Thoracic aorta (tissue), 2 donors: Measurements from ENCODE around the gene OR1J1. TPM values are rescaled to one million over a fixed set of nuclear protein-coding genes. Genes with fewer than 3 reads are reported as not detected.

Experiments
- ATAC-seq: fragments of 150-250 bp; one replicate; pipeline ENCODE4 v1.8.0; 2017; ENCODE audit warnings: low read depth; ENCODE audit not compliant: insufficient number of reproducible peaks, low FRiP score
- DNase-seq: peaks from one replicate; pipeline ENCODE4 v3.0.0-alpha.2; 2020; ENCODE audit warnings: low spot score
- H3K27ac ChIP-seq, 2 donors: fragments of 200-600 bp; sonication (generic); 1 replicate in 1 of 2; 2 replicates in 1 of 2; pipeline ENCODE4 v1.5.1; 2016; ENCODE audit warnings: mild to moderate bottlenecking in 2 of 2, moderate library complexity in 2 of 2
- H3K27me3 ChIP-seq: fragments of 200-600 bp; sonication (generic); replicated peaks from 2 replicates; pipeline ENCODE4 v1.6.0; 2016; ENCODE audit warnings: mild to moderate bottlenecking; ENCODE audit not compliant: insufficient read depth
- H3K36me3 ChIP-seq: fragments of 200-600 bp; sonication (generic); one replicate; pipeline ENCODE4 v1.5.1; 2016
- H3K4me1 ChIP-seq, 2 donors: fragments of 200-600 bp; sonication (generic); 1 replicate in 1 of 2; 2 replicates in 1 of 2; pipeline versions ENCODE4 v1.5.1 to v1.6.0; 2016; ENCODE audit warnings: low read depth in 2 of 2, mild to moderate bottlenecking in 1 of 2; ENCODE audit not compliant: control insufficient read depth in 1 of 2
- H3K4me3 ChIP-seq: fragments of 200-600 bp; sonication (generic); 2 replicates; pipeline ENCODE4 v1.5.1; 2016; ENCODE audit warnings: mild to moderate bottlenecking
- H3K9me3 ChIP-seq: fragments of 200-600 bp; sonication (generic); 2 replicates; pipeline ENCODE4 v1.5.1; 2016
- total RNA-seq, 2 donors: library from RNA; depleted of rRNA; stranded (reverse); fragments of >200 nt; gene quantifications; one replicate each; pipeline versions ENCODE4 v1.1.0 to v1.2.3, GENCODE V29; 2016
- TF ChIP-seq, protein P1 (sequence below): fragments of 200-600 bp; sonication (generic); IDR thresholded peaks from one replicate; pipeline ENCODE4 v1.5.1; 2019; ENCODE audit warnings: antibody characterized with exemption

OR1J1 gene, protein sequence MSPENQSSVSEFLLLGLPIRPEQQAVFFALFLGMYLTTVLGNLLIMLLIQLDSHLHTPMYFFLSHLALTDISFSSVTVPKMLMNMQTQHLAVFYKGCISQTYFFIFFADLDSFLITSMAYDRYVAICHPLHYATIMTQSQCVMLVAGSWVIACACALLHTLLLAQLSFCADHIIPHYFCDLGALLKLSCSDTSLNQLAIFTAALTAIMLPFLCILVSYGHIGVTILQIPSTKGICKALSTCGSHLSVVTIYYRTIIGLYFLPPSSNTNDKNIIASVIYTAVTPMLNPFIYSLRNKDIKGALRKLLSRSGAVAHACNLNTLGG
- not detected for total RNA-seq

DNA sequence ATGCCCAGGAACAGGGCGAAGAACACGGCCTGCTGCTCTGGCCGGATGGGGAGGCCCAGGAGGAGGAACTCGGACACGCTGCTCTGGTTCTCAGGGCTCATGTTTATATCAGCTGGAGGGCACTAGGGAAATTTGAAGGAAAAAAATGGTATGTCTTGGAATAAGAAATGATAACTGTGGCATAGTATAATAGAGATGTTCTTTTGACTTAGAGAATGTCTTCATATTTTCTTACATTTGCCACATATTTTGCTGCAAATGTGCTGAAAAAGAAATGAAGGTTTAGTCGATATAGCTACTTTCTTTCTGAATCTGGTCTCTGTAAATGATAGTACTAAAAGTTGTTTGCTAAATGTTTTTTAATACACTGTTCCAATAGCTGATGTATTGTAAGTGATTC is at the start of gene OR1J1:
Gene OR1J1 (minus strand): TSS at position 101 of the 400 bp plus-strand sequence. CDS start 0 bp downstream, at position 101.
- no peaks in the 10 kb centered on the region for H3K4me1 ChIP-seq
- H3K4me3 ChIP-seq = no peak within 1 kb of the TSS
- H3K27me3 ChIP-seq = no peaks in the 10 kb centered on the region
- no peak for DNase-seq
- H3K36me3 ChIP-seq = no peaks in the 10 kb centered on the region
- H3K9me3 ChIP-seq = no peaks in the 10 kb centered on the region
- no peak for ATAC-seq
- TF ChIP-seq, protein P1, sequence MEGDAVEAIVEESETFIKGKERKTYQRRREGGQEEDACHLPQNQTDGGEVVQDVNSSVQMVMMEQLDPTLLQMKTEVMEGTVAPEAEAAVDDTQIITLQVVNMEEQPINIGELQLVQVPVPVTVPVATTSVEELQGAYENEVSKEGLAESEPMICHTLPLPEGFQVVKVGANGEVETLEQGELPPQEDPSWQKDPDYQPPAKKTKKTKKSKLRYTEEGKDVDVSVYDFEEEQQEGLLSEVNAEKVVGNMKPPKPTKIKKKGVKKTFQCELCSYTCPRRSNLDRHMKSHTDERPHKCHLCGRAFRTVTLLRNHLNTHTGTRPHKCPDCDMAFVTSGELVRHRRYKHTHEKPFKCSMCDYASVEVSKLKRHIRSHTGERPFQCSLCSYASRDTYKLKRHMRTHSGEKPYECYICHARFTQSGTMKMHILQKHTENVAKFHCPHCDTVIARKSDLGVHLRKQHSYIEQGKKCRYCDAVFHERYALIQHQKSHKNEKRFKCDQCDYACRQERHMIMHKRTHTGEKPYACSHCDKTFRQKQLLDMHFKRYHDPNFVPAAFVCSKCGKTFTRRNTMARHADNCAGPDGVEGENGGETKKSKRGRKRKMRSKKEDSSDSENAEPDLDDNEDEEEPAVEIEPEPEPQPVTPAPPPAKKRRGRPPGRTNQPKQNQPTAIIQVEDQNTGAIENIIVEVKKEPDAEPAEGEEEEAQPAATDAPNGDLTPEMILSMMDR = no peak
- no peak within 1 kb of the TSS for H3K27ac ChIP-seq

DNA sequence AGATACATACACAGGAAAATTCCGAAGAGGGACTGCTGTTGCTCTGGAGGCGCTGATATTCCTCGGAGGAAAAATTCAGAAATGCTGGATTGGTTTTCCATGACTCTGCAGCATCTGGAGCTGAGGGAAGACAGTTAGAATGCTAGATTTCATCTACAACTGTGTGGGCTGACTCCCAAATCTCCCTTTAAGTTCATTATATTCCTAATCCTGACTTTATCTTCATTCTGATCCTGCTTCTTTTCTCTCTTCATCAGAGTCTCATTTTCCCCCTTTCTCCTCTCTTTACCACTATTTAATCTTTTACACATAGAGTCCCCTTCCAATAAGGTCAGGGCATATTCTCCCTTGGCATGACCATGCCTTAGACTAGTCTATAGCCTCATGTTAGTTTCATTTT is 49.5 kb upstream of the OR1J1 start, which contains the start of gene OR1N1:
Gene OR1N1 (minus strand): TSS at position 101 of the 400 bp plus-strand sequence. CDS start 0 bp downstream, at position 101.
- Histone ChIP-seq H3K27ac (no peak within 1 kb of the TSS), H3K4me1 (no peaks in the 10 kb centered on the region), H3K9me3 (no peaks in the 10 kb centered on the region), H3K36me3 (no peaks in the 10 kb centered on the region), H3K27me3 (no peaks in the 10 kb centered on the region), H3K4me3 (no peak within 1 kb of the TSS)
- TF ChIP-seq, protein P1 = no peak
- no peak for DNase-seq
- ATAC-seq = no peak

DNA sequence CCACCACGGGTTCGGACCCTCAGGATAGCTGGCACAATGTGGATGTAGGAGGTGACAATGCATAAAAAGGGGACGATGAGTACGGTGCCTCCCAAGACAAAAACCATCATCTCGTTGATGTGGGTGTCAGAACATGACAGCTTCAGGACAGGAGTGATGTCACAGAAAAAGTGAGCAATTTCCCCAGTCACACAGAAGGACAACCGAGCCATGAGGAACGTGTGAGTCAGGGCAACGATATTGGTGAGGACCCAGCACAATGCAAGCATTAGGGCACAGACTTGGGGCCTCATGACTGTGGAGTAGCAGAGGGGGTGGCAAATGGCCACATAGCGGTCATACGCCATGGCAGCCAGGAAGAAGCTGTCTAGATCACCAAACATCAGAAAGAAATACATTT is 48.9 kb upstream of the OR1J1 start:
- Histone ChIP-seq H3K36me3 (no peaks in the 10 kb centered on the region), H3K27ac (no peak overlapping the region), H3K27me3 (no peaks in the 10 kb centered on the region), H3K4me3 (no peak overlapping the region), H3K9me3 (no peaks in the 10 kb centered on the region), H3K4me1 (no peaks in the 10 kb centered on the region)
- TF ChIP-seq, protein P1 = no peak
- no peak for ATAC-seq
- DNase-seq = no peak

DNA sequence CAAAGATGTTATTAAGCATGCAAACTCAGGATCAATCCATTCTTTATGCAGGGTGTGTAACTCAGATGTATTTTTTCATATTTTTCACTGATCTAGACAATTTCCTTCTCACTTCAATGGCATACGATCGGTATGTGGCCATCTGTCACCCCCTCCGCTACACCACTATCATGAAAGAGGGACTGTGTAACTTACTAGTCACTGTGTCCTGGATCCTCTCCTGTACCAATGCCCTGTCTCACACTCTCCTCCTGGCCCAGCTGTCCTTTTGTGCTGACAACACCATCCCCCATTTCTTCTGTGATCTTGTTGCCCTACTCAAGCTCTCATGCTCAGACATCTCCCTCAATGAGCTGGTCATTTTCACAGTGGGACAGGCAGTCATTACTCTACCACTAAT is 41.6 kb upstream of the OR1J1 start:
- no peaks in the 10 kb centered on the region for H3K4me1 ChIP-seq
- no peaks in the 10 kb centered on the region for H3K36me3 ChIP-seq
- no peaks in the 10 kb centered on the region for H3K27me3 ChIP-seq
- no peak for DNase-seq
- ATAC-seq = no peak
- TF ChIP-seq, protein P1 = no peak
- H3K4me3 ChIP-seq = no peak overlapping the region
- H3K27ac ChIP-seq = no peak overlapping the region
- H3K9me3 ChIP-seq = no peaks in the 10 kb centered on the region

DNA sequence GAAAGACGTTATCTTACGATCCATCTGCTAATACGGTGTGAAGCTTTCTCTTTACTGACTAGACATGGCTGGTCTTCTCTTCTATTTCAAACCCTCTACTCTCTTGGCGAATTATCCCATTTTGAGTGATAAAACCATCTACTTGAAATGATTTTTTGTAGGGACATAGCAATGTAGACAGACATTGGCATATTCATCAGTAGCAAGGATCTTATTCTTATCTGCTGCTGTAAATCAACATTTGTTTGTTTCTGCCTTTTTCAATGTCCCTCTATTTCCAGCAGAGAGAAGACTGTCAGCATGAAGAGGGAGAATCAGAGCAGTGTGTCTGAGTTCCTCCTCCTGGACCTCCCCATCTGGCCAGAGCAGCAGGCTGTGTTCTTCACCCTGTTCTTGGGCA is 41.1 kb upstream of the OR1J1 start, which contains the start of gene OR1J4:
Gene OR1J4 (plus strand): TSS at position 301 of the 400 bp plus-strand sequence. CDS start 0 bp downstream, at position 301.
- Histone ChIP-seq H3K36me3 (no peaks in the 10 kb centered on the region), H3K27me3 (no peaks in the 10 kb centered on the region), H3K27ac (no peak within 1 kb of the TSS), H3K4me1 (no peaks in the 10 kb centered on the region), H3K4me3 (no peak within 1 kb of the TSS), H3K9me3 (no peaks in the 10 kb centered on the region)
- no peak for ATAC-seq
- DNase-seq = no peak
- TF ChIP-seq, protein P1 = no peak
